CD14-positive monocyte (primary cell): ENCODE results near the gene FGGY. TPM values are rescaled to one million over a fixed set of nuclear protein-coding genes. Genes with fewer than 3 reads are reported as not detected.

Source experiments
- DNase-seq, 3 donors: peaks; one replicate each; pipeline ENCODE4 v3.0.0-alpha.2; 2011 to 2022
- H2AFZ ChIP-seq: 2 replicates; pipeline ENCODE4 v1.6.0; 2012; ENCODE audit warnings: mild to moderate bottlenecking, low read depth, low read length, inconsistent platforms; ENCODE audit not compliant: insufficient read depth, poor library complexity, severe bottlenecking
- H3K27ac ChIP-seq, 2 donors: 1 replicate in 1 of 2; 2 replicates in 1 of 2; pipeline ENCODE4 v1.5.1; 2012 to 2013; ENCODE audit warnings: low read length in 2 of 2, control low read depth in 1 of 2, inconsistent platforms in 1 of 2, low read depth in 1 of 2, mild to moderate bottlenecking in 1 of 2
- H3K27me3 ChIP-seq, 2 donors: one replicate each; pipeline versions ENCODE4 v1.6.0 to v1.6.1; 2011 to 2013; ENCODE audit warnings: low read length in 2 of 2; ENCODE audit not compliant: control insufficient read depth in 2 of 2, insufficient read depth in 2 of 2
- H3K36me3 ChIP-seq, 2 donors: replicated peaks in 1 of 2; 1 replicate in 1 of 2; 2 replicates in 1 of 2; pipeline versions ENCODE4 v1.5.1 to v1.6.1; 2012 to 2013; ENCODE audit warnings: low read length in 2 of 2, control low read depth in 1 of 2, inconsistent platforms in 1 of 2, mild to moderate bottlenecking in 1 of 2; ENCODE audit not compliant: insufficient read depth in 2 of 2, control insufficient read depth in 1 of 2
- H3K4me1 ChIP-seq, 2 donors: 1 replicate in 1 of 2; 2 replicates in 1 of 2; pipeline versions ENCODE4 v1.5.1 to v1.6.1; 2012 to 2013; ENCODE audit warnings: low read length in 2 of 2, control low read depth in 1 of 2, inconsistent platforms in 1 of 2, mild to moderate bottlenecking in 1 of 2, moderate library complexity in 1 of 2; ENCODE audit not compliant: insufficient read depth in 2 of 2, control insufficient read depth in 1 of 2
- H3K4me2 ChIP-seq: replicated peaks from 2 replicates; pipeline ENCODE3; 2012; ENCODE audit warnings: low read length, moderate library complexity, mild to moderate bottlenecking; ENCODE audit not compliant: poor library complexity, severe bottlenecking; ENCODE audit errors: extremely low read depth
- H3K4me3 ChIP-seq, 3 experiments: fragments of 200-600 bp in 1 of 3; sonication (generic) in 1 of 3; replicated peaks in 1 of 3; 1 replicate in 2 of 3; 2 replicates in 1 of 3; pipeline ENCODE4 v1.5.1; 2011 to 2013; ENCODE audit warnings: low read length in 3 of 3, mild to moderate bottlenecking in 3 of 3, control low read depth in 2 of 3, low read depth in 2 of 3, inconsistent platforms in 1 of 3, moderate library complexity in 1 of 3
- H3K79me2 ChIP-seq: 2 replicates; pipeline ENCODE4 v1.6.0; 2012; ENCODE audit warnings: mild to moderate bottlenecking, control low read depth, inconsistent platforms, low read length, moderate library complexity; ENCODE audit not compliant: insufficient read depth
- H3K9ac ChIP-seq: 2 replicates; pipeline ENCODE4 v1.6.0; 2017; ENCODE audit warnings: low read length, mild to moderate bottlenecking; ENCODE audit not compliant: insufficient read depth, poor library complexity, severe bottlenecking
- H3K9me3 ChIP-seq, 2 donors: replicated peaks in 1 of 2; 1 replicate in 1 of 2; 2 replicates in 1 of 2; pipeline versions ENCODE4 v1.5.1 to v1.6.1; 2012 to 2013; ENCODE audit warnings: low read length in 2 of 2, control low read depth in 1 of 2; ENCODE audit not compliant: control insufficient read depth in 1 of 2, insufficient read depth in 1 of 2
- H4K20me1 ChIP-seq: 2 replicates; pipeline ENCODE4 v1.6.0; 2012; ENCODE audit warnings: mild to moderate bottlenecking, low read length, control low read depth, moderate library complexity; ENCODE audit not compliant: insufficient read depth
- H3K27ac Mint-ChIP-seq, 7 donors: one replicate each; pipeline ENCODE4 v1.8.0; 2020; ENCODE audit warnings: mild to moderate bottlenecking in 7 of 7, mixed read lengths in 7 of 7, moderate library complexity in 6 of 7, inconsistent platforms in 2 of 7
- H3K27me3 Mint-ChIP-seq, 3 donors: one replicate each; pipeline ENCODE4 v1.8.0; 2021 to 2022; ENCODE audit warnings: low read depth in 3 of 3, mild to moderate bottlenecking in 3 of 3, mixed read lengths in 3 of 3, moderate library complexity in 3 of 3, inconsistent platforms in 1 of 3
- H3K36me3 Mint-ChIP-seq, 2 donors: one replicate each; pipeline ENCODE4 v1.8.0; 2020; ENCODE audit warnings: mixed read lengths in 2 of 2, inconsistent platforms in 1 of 2, mild to moderate bottlenecking in 1 of 2
- H3K4me1 Mint-ChIP-seq: one replicate; pipeline ENCODE4 v1.8.0; 2020; ENCODE audit warnings: mild to moderate bottlenecking, mixed read lengths
- H3K4me3 Mint-ChIP-seq, 2 donors: one replicate each; pipeline ENCODE4 v1.8.0; 2020; ENCODE audit warnings: mild to moderate bottlenecking in 2 of 2, mixed read lengths in 2 of 2, moderate library complexity in 1 of 2
- H3K9me3 Mint-ChIP-seq, 7 donors: one replicate each; pipeline ENCODE4 v1.8.0; 2020 to 2022; ENCODE audit warnings: mixed read lengths in 7 of 7, mild to moderate bottlenecking in 6 of 7, moderate library complexity in 6 of 7, inconsistent platforms in 2 of 7
- CTCF ChIP-seq: fragments of 200-600 bp; IDR thresholded peaks from one replicate; pipeline ENCODE4 v1.8.0; 2022; ENCODE audit warnings: antibody characterized with exemption, mild to moderate bottlenecking
- WGBS: methylation state at CpG from one replicate; pipeline ENCODE4 v1.1.5; 2013; ENCODE audit warnings: missing lambda C conversion rate; ENCODE audit not compliant: insufficient coverage; 5-methylcytosine and 5-hydroxymethylcytosine counted together
- intact Hi-C, 2 donors: fragments of 100-400 bp; cut with micrococcal nuclease; formaldehyde crosslinking; loops; one replicate each; pipeline versions ENCODE4 v1.15.0 to v1.15.1; 2023
- polyA plus RNA-seq, 3 donors: library from polyadenylated mRNA; depleted of rRNA in 1 of 3; unstranded in 2 of 3; stranded (reverse) in 1 of 3; fragments of 300-500 nt in 2 of 3; fragments of >200 nt in 1 of 3; fragmentation: Illumina TruSeq in 2 of 3; gene quantifications; 1 replicate in 2 of 3; 2 replicates in 1 of 3; pipeline ENCODE4 v1.2.3, GENCODE V29; 2012 to 2021

The FGGY gene
- polyA plus RNA-seq, 3 donors, result 2.3 to 4.3 (median 2.9) TPM

DNA sequence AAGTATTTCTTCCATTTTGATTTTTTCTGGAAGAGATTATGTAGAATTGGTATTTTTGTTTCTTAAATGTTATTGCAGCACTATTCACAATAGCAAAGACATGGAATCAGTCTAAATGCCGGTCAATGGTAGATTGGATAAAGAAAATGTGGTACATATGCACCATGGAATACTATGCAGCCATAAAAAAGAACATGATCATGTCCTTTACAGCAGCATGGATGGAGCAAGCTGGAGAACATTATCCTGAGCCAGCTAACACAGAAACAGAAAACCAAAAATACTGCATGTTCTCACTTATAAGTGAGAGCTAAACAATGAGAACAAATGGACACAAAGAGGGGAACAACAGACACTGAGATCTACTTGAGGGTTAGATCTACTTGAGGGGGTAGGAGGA lies 5.4 kb downstream of the FGGY start:
- no CpG with 5 or more reads among the region's 1 CpG for WGBS
- TF ChIP-seq CTCF, result no peak
- Histone ChIP-seq H3K27me3 (no peaks in the 10 kb centered on the region), H3K9ac (no peak overlapping the region), H3K4me1 (peaks cover 8 to 10% of the 10 kb centered on the region in 2 donors), H3K27ac (no peak overlapping the region), H3K79me2 (peaks cover 5% of the 10 kb centered on the region), H3K36me3 (peaks cover 0 to 5% of the 10 kb centered on the region in 2 donors), H3K9me3 (peaks cover 3 to 19% of the 10 kb centered on the region in 2 donors), H3K4me2 (no peak overlapping the region), H2AFZ (no peak overlapping the region), H3K4me3 (no peak overlapping the region), H4K20me1 (no peaks in the 10 kb centered on the region)
- intact Hi-C loops, result no loop called here
- no peak overlapping the region for H3K27ac Mint-ChIP-seq
- peaks cover 17 to 26% (median 24%) of the 10 kb centered on the region in 7 donors for H3K9me3 Mint-ChIP-seq
- no peak for DNase-seq
- H3K4me1 Mint-ChIP-seq, result peaks cover 9% of the 10 kb centered on the region
- H3K36me3 Mint-ChIP-seq, result peaks cover 12 to 19% of the 10 kb centered on the region in 2 donors
- peaks cover 0 to 5% (median 0%) of the 10 kb centered on the region in 3 donors for H3K27me3 Mint-ChIP-seq
- H3K4me3 Mint-ChIP-seq, result no peak overlapping the region

DNA sequence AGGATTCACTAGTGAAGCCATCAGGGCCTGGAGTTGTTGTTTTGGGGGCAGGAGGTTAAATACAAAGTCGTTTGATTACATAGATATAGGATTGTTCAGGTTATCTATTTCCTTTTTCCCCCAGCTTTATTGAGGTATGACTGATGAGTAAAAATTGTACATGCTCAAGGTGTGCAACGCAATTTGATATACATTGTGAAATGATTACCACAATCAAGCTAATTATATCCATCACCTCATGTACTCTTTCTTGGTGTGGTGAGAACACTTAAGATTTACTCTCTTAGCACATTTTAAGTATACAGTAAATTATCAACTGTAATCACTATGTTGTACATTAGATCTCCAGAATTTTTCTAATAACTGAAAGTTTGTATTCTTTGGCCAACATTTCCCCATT lies 6.0 kb downstream of the FGGY start:
- no peak overlapping the region for H3K27ac ChIP-seq
- H4K20me1 ChIP-seq, result no peaks in the 10 kb centered on the region
- H3K36me3 ChIP-seq, result peaks cover 0 to 5% of the 10 kb centered on the region in 2 donors
- no peak overlapping the region for H3K4me3 ChIP-seq
- no peak overlapping the region for H2AFZ ChIP-seq
- no peak for DNase-seq
- no peak for TF ChIP-seq CTCF
- peaks cover 4% of the 10 kb centered on the region for H3K79me2 ChIP-seq
- peaks cover 12 to 19% of the 10 kb centered on the region in 2 donors for H3K36me3 Mint-ChIP-seq
- WGBS, result no CpG with 5 or more reads among the region's 2 CpGs
- intact Hi-C loops, result no loop called here
- H3K9me3 ChIP-seq, result peaks cover 3 to 19% of the 10 kb centered on the region in 2 donors
- peaks cover 16 to 26% (median 22%) of the 10 kb centered on the region in 7 donors for H3K9me3 Mint-ChIP-seq
- H3K4me2 ChIP-seq, result no peak overlapping the region
- H3K4me1 ChIP-seq, result peaks cover 2 to 4% of the 10 kb centered on the region in 2 donors
- no peaks in the 10 kb centered on the region for H3K27me3 ChIP-seq
- H3K4me1 Mint-ChIP-seq, result peaks cover 4% of the 10 kb centered on the region
- H3K4me3 Mint-ChIP-seq, result no peak overlapping the region
- no peak overlapping the region for H3K27ac Mint-ChIP-seq
- H3K9ac ChIP-seq, result no peak overlapping the region
- H3K27me3 Mint-ChIP-seq, result peaks cover 0 to 5% (median 0%) of the 10 kb centered on the region in 3 donors
